ENCODE results near the gene SNX33.

Gene SNX33, protein sequence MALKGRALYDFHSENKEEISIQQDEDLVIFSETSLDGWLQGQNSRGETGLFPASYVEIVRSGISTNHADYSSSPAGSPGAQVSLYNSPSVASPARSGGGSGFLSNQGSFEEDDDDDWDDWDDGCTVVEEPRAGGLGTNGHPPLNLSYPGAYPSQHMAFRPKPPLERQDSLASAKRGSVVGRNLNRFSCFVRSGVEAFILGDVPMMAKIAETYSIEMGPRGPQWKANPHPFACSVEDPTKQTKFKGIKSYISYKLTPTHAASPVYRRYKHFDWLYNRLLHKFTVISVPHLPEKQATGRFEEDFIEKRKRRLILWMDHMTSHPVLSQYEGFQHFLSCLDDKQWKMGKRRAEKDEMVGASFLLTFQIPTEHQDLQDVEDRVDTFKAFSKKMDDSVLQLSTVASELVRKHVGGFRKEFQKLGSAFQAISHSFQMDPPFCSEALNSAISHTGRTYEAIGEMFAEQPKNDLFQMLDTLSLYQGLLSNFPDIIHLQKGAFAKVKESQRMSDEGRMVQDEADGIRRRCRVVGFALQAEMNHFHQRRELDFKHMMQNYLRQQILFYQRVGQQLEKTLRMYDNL

DNA sequence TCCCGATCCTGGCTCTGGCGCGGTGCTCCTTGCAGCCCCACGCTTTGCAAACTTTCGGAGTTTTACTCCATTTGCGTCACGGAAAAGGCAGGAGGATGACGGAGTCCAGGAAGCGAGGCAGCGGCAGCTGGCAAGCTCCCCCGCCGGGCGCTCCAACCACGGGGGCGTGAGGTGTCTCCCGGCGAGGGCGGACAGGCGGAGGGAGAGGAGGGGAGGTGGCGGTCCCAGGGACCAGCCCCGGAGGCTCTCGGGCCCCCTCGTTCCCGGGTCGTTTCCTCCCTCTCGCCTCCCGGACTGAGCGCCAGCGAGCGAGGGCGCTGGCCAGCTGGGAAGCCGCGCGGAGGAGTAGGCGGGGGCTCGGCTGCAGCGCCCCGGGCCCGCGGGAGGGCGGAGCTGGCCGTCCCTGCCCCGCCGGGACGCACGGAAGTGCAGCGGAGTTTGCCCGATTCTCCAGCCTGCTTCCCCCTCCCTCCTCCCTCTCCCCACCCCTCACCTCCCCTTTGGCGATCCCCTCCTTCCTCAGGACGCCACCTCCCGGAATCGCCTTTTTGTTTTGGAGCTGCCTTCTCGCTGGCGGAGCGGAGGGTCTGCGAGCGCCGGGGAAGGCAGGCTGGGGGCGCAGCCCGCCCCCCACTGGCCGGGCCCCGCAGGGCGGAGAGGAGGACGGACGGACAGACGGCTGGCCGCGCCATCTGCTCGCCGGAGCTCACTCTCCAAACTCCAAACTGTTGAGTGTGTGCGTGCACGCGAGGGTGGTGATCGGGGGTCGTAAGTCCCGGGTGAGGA is at the start of gene SNX33:
Gene SNX33 (plus strand): TSS at position 543 of the 786 bp plus-strand sequence. CDS start 1,191 bp downstream, outside the sequence.
- H3K4me3 ChIP-seq (ENCODE audit: low read depth, low read length), result peak within 1 kb of the TSS; percentile 61
- DNase-seq (ENCODE audit: low read depth), result peak; percentile 89
- TF ChIP-seq, protein P1, sequence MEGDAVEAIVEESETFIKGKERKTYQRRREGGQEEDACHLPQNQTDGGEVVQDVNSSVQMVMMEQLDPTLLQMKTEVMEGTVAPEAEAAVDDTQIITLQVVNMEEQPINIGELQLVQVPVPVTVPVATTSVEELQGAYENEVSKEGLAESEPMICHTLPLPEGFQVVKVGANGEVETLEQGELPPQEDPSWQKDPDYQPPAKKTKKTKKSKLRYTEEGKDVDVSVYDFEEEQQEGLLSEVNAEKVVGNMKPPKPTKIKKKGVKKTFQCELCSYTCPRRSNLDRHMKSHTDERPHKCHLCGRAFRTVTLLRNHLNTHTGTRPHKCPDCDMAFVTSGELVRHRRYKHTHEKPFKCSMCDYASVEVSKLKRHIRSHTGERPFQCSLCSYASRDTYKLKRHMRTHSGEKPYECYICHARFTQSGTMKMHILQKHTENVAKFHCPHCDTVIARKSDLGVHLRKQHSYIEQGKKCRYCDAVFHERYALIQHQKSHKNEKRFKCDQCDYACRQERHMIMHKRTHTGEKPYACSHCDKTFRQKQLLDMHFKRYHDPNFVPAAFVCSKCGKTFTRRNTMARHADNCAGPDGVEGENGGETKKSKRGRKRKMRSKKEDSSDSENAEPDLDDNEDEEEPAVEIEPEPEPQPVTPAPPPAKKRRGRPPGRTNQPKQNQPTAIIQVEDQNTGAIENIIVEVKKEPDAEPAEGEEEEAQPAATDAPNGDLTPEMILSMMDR (IDR thresholded peaks at IDR 0.05; ENCODE audit: low read depth, low read length), result peak; percentile 58
- no peak for TF ChIP-seq POLR2A (IDR thresholded peaks at IDR 0.05; ENCODE audit: extremely low read depth, insufficient read length)
- TF ChIP-seq MYC (IDR thresholded peaks at IDR 0.05; ENCODE audit: low read depth, low read length), result peak; percentile 28
- TF ChIP-seq, protein P2, sequence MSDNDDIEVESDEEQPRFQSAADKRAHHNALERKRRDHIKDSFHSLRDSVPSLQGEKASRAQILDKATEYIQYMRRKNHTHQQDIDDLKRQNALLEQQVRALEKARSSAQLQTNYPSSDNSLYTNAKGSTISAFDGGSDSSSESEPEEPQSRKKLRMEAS (IDR thresholded peaks at IDR 0.05; ENCODE audit: low read depth, low read length), result peak; percentile 40

DNA sequence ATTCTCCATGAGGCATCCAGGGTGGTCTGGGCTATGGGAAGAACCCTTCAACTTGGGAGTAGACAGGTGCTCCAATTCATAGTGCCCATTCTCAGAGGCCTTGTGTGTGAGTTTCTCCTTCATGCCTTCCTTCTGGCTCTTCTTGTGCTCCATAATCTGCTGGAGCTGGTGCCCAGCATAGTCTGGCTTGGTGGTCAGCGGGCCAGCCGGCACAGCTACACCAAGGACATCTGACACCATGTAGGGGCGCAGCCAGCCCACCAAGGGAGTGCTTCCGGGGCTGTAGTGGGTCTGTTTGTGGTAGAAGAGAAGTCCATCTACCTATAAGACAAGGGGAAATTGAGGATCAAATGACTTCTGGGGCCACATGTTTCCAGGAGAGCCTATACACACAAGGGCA is 49.4 kb upstream of the SNX33 start:
- TF ChIP-seq, protein P1 (IDR thresholded peaks at IDR 0.05; ENCODE audit: low read depth, low read length), result no peak
- TF ChIP-seq, protein P2 (IDR thresholded peaks at IDR 0.05; ENCODE audit: low read depth, low read length), result no peak
- no peak for TF ChIP-seq MYC (IDR thresholded peaks at IDR 0.05; ENCODE audit: low read depth, low read length)
- no peak for TF ChIP-seq POLR2A (IDR thresholded peaks at IDR 0.05; ENCODE audit: extremely low read depth, insufficient read length)
- no peak for DNase-seq (ENCODE audit: low read depth)
- H3K4me3 ChIP-seq (ENCODE audit: low read depth, low read length), result no peak overlapping the region

DNA sequence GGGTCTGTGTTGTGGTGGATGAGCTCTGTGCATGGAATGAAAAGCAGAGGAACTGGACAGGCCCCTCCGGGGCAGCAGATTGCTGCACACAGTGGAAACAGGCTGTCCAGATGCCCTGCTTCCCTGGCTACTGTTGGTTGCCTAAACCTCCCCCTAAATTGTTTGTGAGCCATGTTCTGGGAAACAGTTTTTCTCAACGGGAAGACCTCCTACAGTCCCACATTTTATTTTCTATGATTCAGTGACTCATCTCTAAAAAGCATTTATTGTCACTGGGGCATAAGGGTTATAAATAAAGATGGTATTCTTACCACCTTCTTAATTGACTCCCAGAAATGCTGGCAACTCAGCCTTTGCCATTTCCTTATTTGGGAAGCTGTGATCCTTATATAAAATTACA is 48.3 kb upstream of the SNX33 start:
- no peak for DNase-seq (ENCODE audit: low read depth)
- H3K4me3 ChIP-seq (ENCODE audit: low read depth, low read length), result no peak overlapping the region
- TF ChIP-seq, protein P1 (IDR thresholded peaks at IDR 0.05; ENCODE audit: low read depth, low read length), result no peak
- TF ChIP-seq POLR2A (IDR thresholded peaks at IDR 0.05; ENCODE audit: extremely low read depth, insufficient read length) (no peak), MYC (IDR thresholded peaks at IDR 0.05; ENCODE audit: low read depth, low read length) (no peak)
- TF ChIP-seq, protein P2 (IDR thresholded peaks at IDR 0.05; ENCODE audit: low read depth, low read length), result no peak

DNA sequence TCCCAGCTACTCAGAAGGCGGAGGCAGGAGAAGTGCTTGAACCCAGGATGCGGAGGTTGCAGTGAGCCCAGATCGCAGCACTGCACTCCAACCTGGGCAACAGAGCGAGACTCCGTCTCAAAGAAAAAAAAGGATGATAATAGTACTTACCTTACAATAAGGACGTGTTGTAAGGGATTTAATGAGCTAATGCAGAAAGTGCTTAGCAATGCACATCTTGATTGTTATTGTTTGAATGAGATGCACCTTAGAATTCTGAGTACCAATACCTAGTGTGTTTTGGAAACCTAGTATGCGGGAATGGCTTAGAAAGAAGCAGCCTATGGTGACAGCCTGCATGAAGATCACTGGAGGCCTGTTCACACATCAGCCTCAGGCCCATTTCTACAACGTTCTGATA is 41.7 kb upstream of the SNX33 start:
- TF ChIP-seq POLR2A (IDR thresholded peaks at IDR 0.05; ENCODE audit: extremely low read depth, insufficient read length), result no peak
- TF ChIP-seq, protein P1 (IDR thresholded peaks at IDR 0.05; ENCODE audit: low read depth, low read length), result no peak
- TF ChIP-seq, protein P2 (IDR thresholded peaks at IDR 0.05; ENCODE audit: low read depth, low read length), result no peak
- no peak overlapping the region for H3K4me3 ChIP-seq (ENCODE audit: low read depth, low read length)
- DNase-seq (ENCODE audit: low read depth), result no peak

DNA sequence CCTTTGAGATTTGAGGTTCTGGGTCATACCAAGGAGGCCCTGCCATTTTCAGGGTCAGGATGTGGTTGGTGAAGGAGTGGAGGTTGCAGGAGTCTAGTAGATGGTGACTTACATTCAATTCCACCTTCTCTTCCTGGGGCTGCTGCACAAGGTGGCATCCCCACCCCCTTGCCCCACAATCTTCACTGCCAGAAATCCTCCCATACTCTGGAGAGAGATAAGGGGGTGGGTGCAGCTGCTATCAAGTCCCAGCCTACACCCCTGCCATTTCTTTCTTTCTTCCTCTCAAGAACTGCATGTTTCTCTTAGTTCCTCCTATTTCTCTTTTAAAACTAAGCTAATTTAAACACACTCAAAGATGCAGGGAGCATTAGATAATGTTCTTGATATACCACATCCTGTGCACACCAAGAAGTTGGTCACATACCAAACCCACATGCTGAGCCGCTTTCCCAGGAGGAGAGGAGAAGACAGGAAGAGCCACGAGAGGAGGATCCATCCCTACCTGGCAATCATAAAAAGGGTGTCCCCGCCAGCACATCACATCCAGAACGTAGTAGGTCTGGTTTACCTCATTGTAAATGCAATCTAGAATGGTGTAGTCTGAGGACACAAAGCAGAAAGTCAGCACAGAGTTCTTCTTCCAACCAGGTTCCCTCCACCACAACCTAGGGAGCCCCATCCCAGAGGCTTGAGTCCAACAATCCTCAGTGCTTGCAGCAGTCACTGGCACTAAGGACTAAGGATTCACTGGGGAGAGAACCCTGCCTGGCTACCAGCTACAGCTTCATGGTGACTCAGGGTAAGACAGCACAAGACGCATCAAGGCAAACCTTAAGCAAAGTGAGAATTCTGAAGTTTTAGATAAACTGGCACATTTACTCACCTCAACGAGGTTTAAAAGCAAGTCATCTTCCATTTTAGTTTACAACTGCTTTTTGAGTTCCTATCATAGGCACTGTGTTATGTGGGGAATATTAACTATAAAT is 40.7 kb upstream of the SNX33 start:
- no peak overlapping the region for H3K4me3 ChIP-seq (ENCODE audit: low read depth, low read length)
- TF ChIP-seq MYC (IDR thresholded peaks at IDR 0.05; ENCODE audit: low read depth, low read length) (no peak), POLR2A (IDR thresholded peaks at IDR 0.05; ENCODE audit: extremely low read depth, insufficient read length) (no peak)
- TF ChIP-seq, protein P1 (IDR thresholded peaks at IDR 0.05; ENCODE audit: low read depth, low read length), result no peak
- TF ChIP-seq, protein P2 (IDR thresholded peaks at IDR 0.05; ENCODE audit: low read depth, low read length), result no peak
- DNase-seq (ENCODE audit: low read depth), result peak; percentile 36

Measured in NB4 (cell line).